ENCODE results near the gene ZNF436. TPM values are rescaled to one million over a fixed set of nuclear protein-coding genes. Genes with fewer than 3 reads are reported as not detected.
"Not testable (repeated sequence)": the region's sequence is repeated elsewhere in the genome, so short reads cannot be mapped to it uniquely, and the experiment has no call there.

The ZNF436 gene
- total RNA-seq, 3 donors from 2014 or later = 3.1 to 4.7 (median 4.3) TPM

GRCh38 chr1:23339632-23340031 lies 30.0 kb downstream of the ZNF436 start:
- H3K27me3 Mint-ChIP-seq (ENCODE audit: low read depth) = no peaks in the 10 kb centered on the region
- no peaks in the 10 kb centered on the region for H3K9me3 Mint-ChIP-seq
- H3K36me3 Mint-ChIP-seq (ENCODE audit: insufficient read depth) = peaks cover 27% of the 10 kb centered on the region
- peak overlapping the region; percentile 90 for H3K4me3 Mint-ChIP-seq
- DNase-seq (no peak), ATAC-seq (no peak)
- H3K4me1 Mint-ChIP-seq (ENCODE audit: low read depth) = peaks cover 57% of the 10 kb centered on the region

DNA sequence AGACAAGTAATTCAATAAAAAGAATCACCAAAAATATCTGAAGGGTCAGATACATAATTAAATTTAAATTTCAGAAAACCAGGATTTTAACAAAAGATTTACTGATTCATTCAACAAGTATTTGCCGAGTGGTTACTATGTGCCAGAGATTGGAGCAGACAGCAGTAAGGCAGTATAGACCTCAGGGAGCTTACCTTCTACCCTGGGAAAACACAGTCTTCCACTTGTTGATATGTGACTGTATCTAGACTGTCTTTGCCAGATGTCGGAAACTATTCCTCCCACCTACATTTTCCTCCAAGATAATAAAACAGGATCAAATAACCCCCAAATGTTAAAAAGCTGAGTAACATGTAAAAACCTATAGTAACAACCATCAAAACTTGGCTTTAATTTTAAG lies 31.8 kb downstream of the ZNF436 start:
- no peaks in the 10 kb centered on the region for H3K27me3 Mint-ChIP-seq (ENCODE audit: low read depth)
- no peak overlapping the region for H3K4me3 Mint-ChIP-seq
- H3K36me3 Mint-ChIP-seq (ENCODE audit: insufficient read depth) = peaks cover 32% of the 10 kb centered on the region
- H3K4me1 Mint-ChIP-seq (ENCODE audit: low read depth) = peaks cover 57% of the 10 kb centered on the region
- DNase-seq = no peak
- ATAC-seq = no peak
- no peaks in the 10 kb centered on the region for H3K9me3 Mint-ChIP-seq

GRCh38 chr1:23331713-23332112 lies 37.9 kb downstream of the ZNF436 start:
- Mint-ChIP-seq H3K36me3 (ENCODE audit: insufficient read depth) (peaks cover 46% of the 10 kb centered on the region), H3K4me3 (no peak overlapping the region), H3K27me3 (ENCODE audit: low read depth) (no peaks in the 10 kb centered on the region), H3K4me1 (ENCODE audit: low read depth) (peaks cover 30% of the 10 kb centered on the region), H3K9me3 (no peaks in the 10 kb centered on the region)
- DNase-seq (no peak), ATAC-seq (no peak)

DNA sequence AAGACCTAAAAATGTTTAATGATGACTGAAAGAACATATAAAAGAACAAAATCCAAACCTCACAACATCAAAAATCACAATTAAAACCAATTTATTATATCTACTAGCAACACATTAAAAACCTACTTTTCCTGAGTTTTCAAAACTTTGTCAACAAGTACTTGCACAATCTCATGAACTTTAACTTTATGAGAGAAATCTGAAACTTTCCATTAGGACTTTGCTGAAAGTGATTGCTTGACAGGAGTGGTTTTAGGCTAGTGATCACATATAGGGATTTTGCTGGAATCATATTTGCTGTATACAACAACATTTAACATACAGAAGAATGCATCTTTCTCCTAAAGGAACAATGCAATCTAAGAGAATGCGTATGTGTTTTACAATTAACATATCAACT lies 38.8 kb downstream of the ZNF436 start:
- no peak for ATAC-seq
- peaks cover 49% of the 10 kb centered on the region for H3K36me3 Mint-ChIP-seq (ENCODE audit: insufficient read depth)

GRCh38 chr1:23325393-23325792 lies 44.2 kb downstream of the ZNF436 start:
- no peak for DNase-seq
- H3K9me3 Mint-ChIP-seq = no peaks in the 10 kb centered on the region
- no peak overlapping the region for H3K4me3 Mint-ChIP-seq
- peaks cover 44% of the 10 kb centered on the region for H3K36me3 Mint-ChIP-seq (ENCODE audit: insufficient read depth)
- H3K4me1 Mint-ChIP-seq (ENCODE audit: low read depth) = peaks cover 32% of the 10 kb centered on the region
- no peaks in the 10 kb centered on the region for H3K27me3 Mint-ChIP-seq (ENCODE audit: low read depth)
- ATAC-seq = no peak

More for the DNA sequence above, 38.8 kb downstream of the ZNF436 start:
- Mint-ChIP-seq H3K9me3 (no peaks in the 10 kb centered on the region), H3K4me3 (no peak overlapping the region), H3K4me1 (ENCODE audit: low read depth) (peaks cover 34% of the 10 kb centered on the region), H3K27me3 (ENCODE audit: low read depth) (no peaks in the 10 kb centered on the region)
- no peak for DNase-seq

DNA sequence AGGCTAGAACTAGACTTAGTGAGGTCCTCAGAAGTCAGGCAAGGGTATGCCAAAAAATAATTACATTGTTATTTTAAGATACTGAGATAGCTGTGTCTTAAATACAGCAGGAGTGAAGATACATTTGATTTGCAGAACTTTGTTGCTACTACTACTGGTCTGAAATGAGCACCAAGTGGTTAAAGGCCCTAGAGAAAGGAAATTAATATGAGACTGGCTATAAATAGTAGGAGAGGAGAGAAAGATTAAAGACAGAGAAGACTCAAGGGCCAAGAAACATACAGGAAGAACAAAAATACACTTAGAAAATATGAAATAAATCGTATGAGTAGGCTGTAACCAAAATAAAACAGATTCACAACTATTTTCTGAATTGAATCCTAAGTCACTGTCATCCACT lies 46.9 kb downstream of the ZNF436 start:
- no peak for DNase-seq
- Mint-ChIP-seq H3K4me3 (no peak overlapping the region), H3K4me1 (ENCODE audit: low read depth) (peaks cover 23% of the 10 kb centered on the region), H3K27me3 (ENCODE audit: low read depth) (no peaks in the 10 kb centered on the region), H3K36me3 (ENCODE audit: insufficient read depth) (peaks cover 45% of the 10 kb centered on the region), H3K9me3 (no peaks in the 10 kb centered on the region)
- ATAC-seq = no peak

- H3K9me3 Mint-ChIP-seq; H3K4me3 Mint-ChIP-seq; ATAC-seq; DNase-seq; H3K27me3 Mint-ChIP-seq (ENCODE audit: low read depth); H3K4me1 Mint-ChIP-seq (ENCODE audit: low read depth): not testable (repeated sequence)
- H3K36me3 Mint-ChIP-seq (ENCODE audit: insufficient read depth) = peaks cover 29% of the 10 kb centered on the region
Measured at GRCh38 chr1:23310280-23310679, 59.4 kb downstream of the ZNF436 start.

Other genes starting within 250 kb of the ZNF436 start
- 10 to 100 TPM; 19.7 to 20.7 (median 20.1) TPM for gene LUZP1, start 201.0 kb downstream of the ZNF436 start, total RNA-seq
- not detected for gene HTR1D, start 152.3 kb downstream of the ZNF436 start, total RNA-seq
- gene HNRNPR, start 25.6 kb downstream of the ZNF436 start, total RNA-seq = 100 to 1,000 TPM; 253 to 269 (median 254) TPM
- gene TCEA3, start 54.9 kb upstream of the ZNF436 start, total RNA-seq = 1 to 10 TPM; 1.6 to 2.6 (median 2.1) TPM
- under 1 TPM; 0.49 to 0.90 (median 0.66) TPM for gene ASAP3, start 114.3 kb upstream of the ZNF436 start, total RNA-seq
- gene E2F2, start 161.4 kb upstream of the ZNF436 start, total RNA-seq = 1 to 10 TPM; 5.5 to 9.3 (median 7.2) TPM
- 10 to 100 TPM; 15.1 to 17.1 (median 15.1) TPM for gene ID3, start 189.7 kb upstream of the ZNF436 start, total RNA-seq